ENCODE data around the gene ZSCAN5A.

GRCh38 chr19:56217039-56217949 lies 97.3 kb downstream of the ZSCAN5A start:
- TF ChIP-seq, protein P1, sequence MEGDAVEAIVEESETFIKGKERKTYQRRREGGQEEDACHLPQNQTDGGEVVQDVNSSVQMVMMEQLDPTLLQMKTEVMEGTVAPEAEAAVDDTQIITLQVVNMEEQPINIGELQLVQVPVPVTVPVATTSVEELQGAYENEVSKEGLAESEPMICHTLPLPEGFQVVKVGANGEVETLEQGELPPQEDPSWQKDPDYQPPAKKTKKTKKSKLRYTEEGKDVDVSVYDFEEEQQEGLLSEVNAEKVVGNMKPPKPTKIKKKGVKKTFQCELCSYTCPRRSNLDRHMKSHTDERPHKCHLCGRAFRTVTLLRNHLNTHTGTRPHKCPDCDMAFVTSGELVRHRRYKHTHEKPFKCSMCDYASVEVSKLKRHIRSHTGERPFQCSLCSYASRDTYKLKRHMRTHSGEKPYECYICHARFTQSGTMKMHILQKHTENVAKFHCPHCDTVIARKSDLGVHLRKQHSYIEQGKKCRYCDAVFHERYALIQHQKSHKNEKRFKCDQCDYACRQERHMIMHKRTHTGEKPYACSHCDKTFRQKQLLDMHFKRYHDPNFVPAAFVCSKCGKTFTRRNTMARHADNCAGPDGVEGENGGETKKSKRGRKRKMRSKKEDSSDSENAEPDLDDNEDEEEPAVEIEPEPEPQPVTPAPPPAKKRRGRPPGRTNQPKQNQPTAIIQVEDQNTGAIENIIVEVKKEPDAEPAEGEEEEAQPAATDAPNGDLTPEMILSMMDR (conservative IDR thresholded peaks at IDR 0.05 in 1 of 2, IDR thresholded peaks at IDR 0.05 in 1 of 2; ENCODE audit: low read depth in 1 of 2, low read length in 2 of 2): no peak
- no peak for TF ChIP-seq EZH2 (IDR thresholded peaks at IDR 0.05; ENCODE audit: low read length, missing control alignments)
